Pancreas (tissue), 10 donors: ENCODE data around the gene PRODH. TPM values are rescaled to one million over a fixed set of nuclear protein-coding genes. Genes with fewer than 3 reads are reported as not detected.
"Not testable (repeated sequence)": the region's sequence is repeated elsewhere in the genome, so short reads cannot be mapped to it uniquely, and the experiment has no call there.

ENCODE experiments used
- ATAC-seq, 4 donors: fragments of 200-7000 bp; cut with Tn5 transposase; one replicate each; pipeline versions ENCODE4 v1.8.0 to v1.9.1; 2020; ENCODE audit warnings: mild to moderate bottlenecking in 4 of 4, moderate library complexity in 4 of 4
- DNase-seq, 6 donors: peaks; one replicate each; pipeline ENCODE4 v3.0.0-alpha.2; 2020
- FAIRE-seq: peaks from 2 replicates; lab custom pipeline; 2012; peaks lifted over from hg19 to GRCh38; lab: Jason Lieb, UNC
- H3K27ac ChIP-seq, 4 donors: fragments of 200-600 bp; sonication (generic); 1 replicate in 3 of 4; 2 replicates in 1 of 4; pipeline versions ENCODE4 v1.5.0 to v1.8.0; 2020
- H3K27me3 ChIP-seq, 4 donors: fragments of 200-600 bp; one replicate each; pipeline ENCODE4 v1.8.0; 2021
- H3K36me3 ChIP-seq, 3 donors: fragments of 200-600 bp; sonication (generic) in 1 of 3; one replicate each; pipeline versions ENCODE4 v1.5.0 to v1.8.0; 2020 to 2021
- H3K4me1 ChIP-seq, 3 donors: fragments of 200-600 bp; one replicate each; pipeline ENCODE4 v1.8.0; 2021
- H3K4me3 ChIP-seq, 4 donors: fragments of 200-600 bp; sonication (generic) in 2 of 4; one replicate each; pipeline versions ENCODE4 v1.5.0 to v1.8.0; 2020 to 2021
- H3K9me3 ChIP-seq, 4 donors: fragments of 200-600 bp; one replicate each; pipeline ENCODE4 v1.8.0; 2021
- CTCF ChIP-seq, 4 donors: fragments of 200-600 bp; sonication (generic) in 3 of 4; IDR thresholded peaks; one replicate each; pipeline versions ENCODE4 v1.5.0 to v1.8.0; 2021; ENCODE audit warnings: antibody characterized with exemption in 4 of 4
- WGBS, 2 donors: extraction: QIAGEN DNeasy Blood & Tissue Kit; methylation state at CpG; one replicate each; pipeline ENCODE4 v1.1.7; 2013; 5-methylcytosine and 5-hydroxymethylcytosine counted together
- intact Hi-C, 3 donors: fragments of 100-400 bp; cut with DNase I; formaldehyde crosslinking; loops; one replicate each; pipeline versions ENCODE4 v1.11.1 to v1.14.2; 2022
- polyA plus RNA-seq, 2 donors: library from polyadenylated mRNA; stranded (reverse); fragments of 200-250 nt; gene quantifications; one replicate each; pipeline ENCODE4 v1.2.3, GENCODE V29; 2013
- total RNA-seq, 6 donors: library from RNA; stranded (reverse); fragmentation: NEBNext Ultra II Directional in 4 of 6; extraction: Animal tissue kit (Norgen Biotek cat#: 25700) in 4 of 6; gene quantifications; one replicate each; pipeline versions ENCODE4 v1.2.1 to v1.2.4, GENCODE V29; 2021 to 2023
- donor health status: healthy with polysubstance abuse.
- donor health status: DM: no; HTN: no; CAD: no; lungs with moderate emphysema.
- donor health status: DM: no; HTN: no; CAD: no.
- donor health status: control.
- donor health status: control.
- donor health status: Bipolar disorder and iron deficiency.
- donor health status: DM: yes; HTN: yes; CAD: no.
- donor health status: DM: no; HTN: no; CAD: no.
- donor health status: DM: no; HTN: no; CAD: no.
- donor health status: DM: yes; HTN: yes; CAD: no.

The PRODH gene
- total and polyA plus RNA-seq, 8 donors, result 0.35 to 4.1 (median 0.78) TPM

GRCh38 chr22:18956121-18956895 lies 20.2 kb upstream of the PRODH start:
- peak in 3 of 6 donors; percentile 14 to 50 (median 41) for DNase-seq
- H3K4me1 ChIP-seq, H3K27me3 ChIP-seq, H3K36me3 ChIP-seq, H3K4me3 ChIP-seq, H3K27ac ChIP-seq, ATAC-seq, H3K9me3 ChIP-seq, FAIRE-seq, intact Hi-C loops: not testable (repeated sequence)
- WGBS, 2 donors, result 68 to 72% methylated on average over 14 to 15 of the region's 15 CpGs

- 88 to 95% methylated on average over 10 of the region's 10 CpGs for WGBS, 2 donors
- Histone ChIP-seq H3K27me3 (no peaks in the 10 kb centered on the region), H3K36me3 (no peaks in the 10 kb centered on the region), H3K4me1 (no peaks in the 10 kb centered on the region), H3K9me3 (no peaks in the 10 kb centered on the region), H3K4me3 (no peak overlapping the region), H3K27ac (no peak overlapping the region)
- intact Hi-C loops, result no loop called here
- TF ChIP-seq CTCF (IDR thresholded peaks at IDR 0.05), result no peak
- no peak for ATAC-seq
- FAIRE-seq, result no peak
- DNase-seq, result peak in 4 of 6 donors; percentile 7 to 52 (median 24)
These were observed 19.6 kb upstream of the PRODH start for GRCh38 chr22:18955696-18956095.

- TF ChIP-seq CTCF (IDR thresholded peaks at IDR 0.05), result no peak
- WGBS, 2 donors, result 77 to 82% methylated on average over 15 of the region's 15 CpGs
- DNase-seq, result peak in 4 of 6 donors; percentile 12 to 60 (median 20)
- no peak overlapping the region for H3K4me3 ChIP-seq
- intact Hi-C loops, result no loop called here
- no peaks in the 10 kb centered on the region for H3K36me3 ChIP-seq
- FAIRE-seq, result no peak
- no peaks in the 10 kb centered on the region for H3K4me1 ChIP-seq
- no peaks in the 10 kb centered on the region for H3K9me3 ChIP-seq
- no peaks in the 10 kb centered on the region for H3K27me3 ChIP-seq
- H3K27ac ChIP-seq, result no peak overlapping the region
- no peak for ATAC-seq
These were observed 19.0 kb upstream of the PRODH start for GRCh38 chr22:18954990-18955571.

GRCh38 chr22:18954303-18954989 lies 18.4 kb upstream of the PRODH start:
- DNase-seq (peak; percentile 29 to 91 (median 81)), ATAC-seq (peak; percentile 85 to 98 (median 95))
- FAIRE-seq, H3K27me3 ChIP-seq, H3K4me3 ChIP-seq, H3K4me1 ChIP-seq, H3K36me3 ChIP-seq, H3K9me3 ChIP-seq, H3K27ac ChIP-seq, intact Hi-C loops: not testable (repeated sequence)
- WGBS, 2 donors, result 12 to 20% methylated on average over 8 to 14 of the region's 14 CpGs
- TF ChIP-seq CTCF (IDR thresholded peaks at IDR 0.05), result peak; percentile 59 to 75 (median 65)

- H3K4me1 ChIP-seq, ATAC-seq, H3K9me3 ChIP-seq, H3K27me3 ChIP-seq, H3K4me3 ChIP-seq, H3K36me3 ChIP-seq, FAIRE-seq, intact Hi-C loops, H3K27ac ChIP-seq: not testable (repeated sequence)
- WGBS, 2 donors, result 34 to 55% methylated on average over 12 to 13 of the region's 14 CpGs
- DNase-seq, result peak in 3 of 6 donors; percentile 10 to 43 (median 41)
These were observed 17.0 kb upstream of the PRODH start for GRCh38 chr22:18953128-18953527.
